Stimulated activated naive B cell treated with anti-CD40 and anti-IgM and Interleukin-4, amounts not matched to agents 10 μg/mL and 1 μg/mL and 100 μg/mL, for 72 hours (primary cell): Measurements from ENCODE around the gene WDR90.

Experiments used
- ATAC-seq, 2 donors: fragments of 150-1000 bp; cut with Tn5 transposase; replicated peaks; 2 replicates each; pipeline ENCODE4 v1.10.0; 2021; ENCODE audit warnings: moderate library complexity in 1 of 2
- DNase-seq: peaks from one replicate; pipeline ENCODE4 v3.0.0; 2021
- H3K27ac Mint-ChIP-seq: one replicate; pipeline ENCODE4 v1.8.0; 2022; ENCODE audit warnings: mild to moderate bottlenecking, mixed read lengths
- H3K27me3 Mint-ChIP-seq, 2 donors: one replicate each; pipeline ENCODE4 v1.8.0; 2022; ENCODE audit warnings: mixed read lengths in 2 of 2
- H3K36me3 Mint-ChIP-seq, 2 donors: one replicate each; pipeline ENCODE4 v1.8.0; 2022; ENCODE audit warnings: mixed read lengths in 2 of 2, mild to moderate bottlenecking in 1 of 2
- H3K4me1 Mint-ChIP-seq, 2 donors: one replicate each; pipeline ENCODE4 v1.8.0; 2022; ENCODE audit warnings: mixed read lengths in 2 of 2, mild to moderate bottlenecking in 1 of 2
- H3K4me3 Mint-ChIP-seq, 2 donors: one replicate each; pipeline ENCODE4 v1.8.0; 2022; ENCODE audit warnings: mild to moderate bottlenecking in 2 of 2, mixed read lengths in 2 of 2, moderate library complexity in 1 of 2
- H3K9me3 Mint-ChIP-seq, 2 donors: one replicate each; pipeline ENCODE4 v1.8.0; 2022; ENCODE audit warnings: mixed read lengths in 2 of 2, mild to moderate bottlenecking in 1 of 2

Gene WDR90

GRCh38 chr16:620700-621525, 28.3 kb upstream of the WDR90 start:
- ATAC-seq: no peak
- Mint-ChIP-seq H3K9me3 (no peaks in the 10 kb centered on the region), H3K4me3 (no peak overlapping the region), H3K4me1 (peaks cover 0 to 7% of the 10 kb centered on the region in 2 donors), H3K27me3 (no peaks in the 10 kb centered on the region), H3K36me3 (peaks cover 2 to 6% of the 10 kb centered on the region in 2 donors), H3K27ac (no peak overlapping the region)
- no peak for DNase-seq

- no peaks in the 10 kb centered on the region for H3K27me3 Mint-ChIP-seq
- peaks cover 0 to 7% of the 10 kb centered on the region in 2 donors for H3K4me1 Mint-ChIP-seq
- ATAC-seq (no peak), DNase-seq (no peak)
- no peaks in the 10 kb centered on the region for H3K9me3 Mint-ChIP-seq
- no peak overlapping the region for H3K27ac Mint-ChIP-seq
- peaks cover 5 to 9% of the 10 kb centered on the region in 2 donors for H3K36me3 Mint-ChIP-seq
- no peak overlapping the region for H3K4me3 Mint-ChIP-seq
Measured at GRCh38 chr16:621526-622105, 27.5 kb upstream of the WDR90 start.

- Mint-ChIP-seq H3K36me3 (peaks cover 12 to 15% of the 10 kb centered on the region in 2 donors), H3K4me1 (peaks cover 0 to 7% of the 10 kb centered on the region in 2 donors), H3K4me3 (no peak overlapping the region), H3K27ac (no peak overlapping the region), H3K27me3 (no peaks in the 10 kb centered on the region), H3K9me3 (no peaks in the 10 kb centered on the region)
- DNase-seq: no peak
- ATAC-seq: no peak
Measured at GRCh38 chr16:622920-623280, 26.3 kb upstream of the WDR90 start.

GRCh38 chr16:624526-625070, 24.6 kb upstream of the WDR90 start:
- Mint-ChIP-seq H3K4me1 (peaks cover 0 to 2% of the 10 kb centered on the region in 2 donors), H3K27ac (no peak overlapping the region), H3K4me3 (no peak overlapping the region), H3K27me3 (no peaks in the 10 kb centered on the region), H3K36me3 (peaks cover 11 to 15% of the 10 kb centered on the region in 2 donors), H3K9me3 (no peaks in the 10 kb centered on the region)
- ATAC-seq (no peak), DNase-seq (no peak)

- ATAC-seq (no peak), DNase-seq (no peak)
- Mint-ChIP-seq H3K27me3 (no peaks in the 10 kb centered on the region), H3K4me3 (no peak overlapping the region), H3K4me1 (peaks cover 0 to 2% of the 10 kb centered on the region in 2 donors), H3K36me3 (peaks cover 11 to 13% of the 10 kb centered on the region in 2 donors), H3K27ac (no peak overlapping the region), H3K9me3 (no peaks in the 10 kb centered on the region)
Measured at GRCh38 chr16:625117-625976, 23.8 kb upstream of the WDR90 start.

GRCh38 chr16:625977-626765, 23.0 kb upstream of the WDR90 start:
- peaks cover 11 to 13% of the 10 kb centered on the region in 2 donors for H3K36me3 Mint-ChIP-seq
- ATAC-seq: no peak
- DNase-seq: no peak
- peaks cover 0 to 2% of the 10 kb centered on the region in 2 donors for H3K4me1 Mint-ChIP-seq
- H3K4me3 Mint-ChIP-seq: no peak overlapping the region
- H3K27me3 Mint-ChIP-seq: no peaks in the 10 kb centered on the region
- H3K9me3 Mint-ChIP-seq: no peaks in the 10 kb centered on the region
- H3K27ac Mint-ChIP-seq: no peak overlapping the region

GRCh38 chr16:626787-627453, 22.2 kb upstream of the WDR90 start:
- DNase-seq: no peak
- Mint-ChIP-seq H3K27ac (no peak overlapping the region), H3K4me3 (no peak overlapping the region), H3K9me3 (no peaks in the 10 kb centered on the region), H3K36me3 (peaks cover 11 to 13% of the 10 kb centered on the region in 2 donors), H3K4me1 (no peaks in the 10 kb centered on the region), H3K27me3 (no peaks in the 10 kb centered on the region)
- no peak for ATAC-seq

GRCh38 chr16:627454-628239, 21.5 kb upstream of the WDR90 start:
- H3K9me3 Mint-ChIP-seq: no peaks in the 10 kb centered on the region
- no peaks in the 10 kb centered on the region for H3K27me3 Mint-ChIP-seq
- H3K4me1 Mint-ChIP-seq: peaks cover 0 to 1% of the 10 kb centered on the region in 2 donors
- peaks cover 11 to 15% of the 10 kb centered on the region in 2 donors for H3K36me3 Mint-ChIP-seq
- no peak overlapping the region for H3K27ac Mint-ChIP-seq
- no peak for ATAC-seq
- DNase-seq: no peak
- no peak overlapping the region for H3K4me3 Mint-ChIP-seq

- Mint-ChIP-seq H3K9me3 (no peaks in the 10 kb centered on the region), H3K27me3 (no peaks in the 10 kb centered on the region), H3K27ac (no peak overlapping the region), H3K4me3 (no peak overlapping the region), H3K36me3 (peaks cover 11 to 15% of the 10 kb centered on the region in 2 donors), H3K4me1 (peaks cover 0 to 1% of the 10 kb centered on the region in 2 donors)
- no peak for ATAC-seq
- no peak for DNase-seq
Measured at GRCh38 chr16:628321-629061, 20.7 kb upstream of the WDR90 start.

- Mint-ChIP-seq H3K36me3 (peaks cover 11 to 15% of the 10 kb centered on the region in 2 donors), H3K4me3 (no peak overlapping the region), H3K9me3 (no peaks in the 10 kb centered on the region), H3K27me3 (no peaks in the 10 kb centered on the region), H3K27ac (no peak overlapping the region), H3K4me1 (peaks cover 1% of the 10 kb centered on the region in 2 donors)
- ATAC-seq (no peak), DNase-seq (no peak)
Measured at GRCh38 chr16:629185-629832, 19.9 kb upstream of the WDR90 start.

- Mint-ChIP-seq H3K4me3 (no peak overlapping the region), H3K27me3 (no peaks in the 10 kb centered on the region), H3K4me1 (peaks cover 3 to 6% of the 10 kb centered on the region in 2 donors), H3K36me3 (peaks cover 11 to 15% of the 10 kb centered on the region in 2 donors), H3K9me3 (no peaks in the 10 kb centered on the region), H3K27ac (peak overlapping the region; percentile 67)
- no peak for DNase-seq
- no peak for ATAC-seq
Measured at GRCh38 chr16:629833-630248, 19.3 kb upstream of the WDR90 start.
